ENCODE results near the gene MRPS5.

GRCh38 chr2:95039363-95039762, 82.2 kb downstream of the MRPS5 start:
- no peak for TF ChIP-seq EZH2phosphoT487 (IDR thresholded peaks at IDR 0.05; ENCODE audit: borderline replicate concordance, low read length)
- no peak for TF ChIP-seq CTCF (conservative IDR thresholded peaks at IDR 0.05; ENCODE audit: low read depth, low read length)
- TF ChIP-seq EZH2 (IDR thresholded peaks at IDR 0.05; ENCODE audit: low read length, unreplicated experiment): no peak
